ENCODE data around the gene CLEC18C.
"Not testable (repeated sequence)": the region's sequence is repeated elsewhere in the genome, so short reads cannot be mapped to it uniquely, and the experiment has no call there.

Gene CLEC18C

GRCh38 chr16:70173212-70173837 is at the start of gene CLEC18C:
CLEC18C (plus strand) TSS chr16:70173787; CDS start chr16:70174279, 492 bp downstream.
- not testable (repeated sequence) for H3K27ac ChIP-seq

- H3K27ac ChIP-seq = not testable (repeated sequence)
Observed at GRCh38 chr16:70123822-70124221, 49.8 kb upstream of the CLEC18C start.

GRCh38 chr16:70126226-70126625 is 47.4 kb upstream of the CLEC18C start:
- H3K27ac ChIP-seq = not testable (repeated sequence)

- H3K27ac ChIP-seq = not testable (repeated sequence)
Observed at GRCh38 chr16:70127706-70128105, 45.9 kb upstream of the CLEC18C start.

GRCh38 chr16:70128844-70129243 is 44.7 kb upstream of the CLEC18C start:
- not testable (repeated sequence) for H3K27ac ChIP-seq

GRCh38 chr16:70135796-70136195 is 37.8 kb upstream of the CLEC18C start:
- H3K27ac ChIP-seq = not testable (repeated sequence)

GRCh38 chr16:70136595-70136994 is 37.0 kb upstream of the CLEC18C start:
- H3K27ac ChIP-seq = not testable (repeated sequence)

GRCh38 chr16:70142739-70143138 is 30.8 kb upstream of the CLEC18C start:
- not testable (repeated sequence) for H3K27ac ChIP-seq

- H3K27ac ChIP-seq = not testable (repeated sequence)
Observed at GRCh38 chr16:70143231-70143895, 30.2 kb upstream of the CLEC18C start.

- not testable (repeated sequence) for H3K27ac ChIP-seq
Observed at GRCh38 chr16:70147853-70148252, 25.7 kb upstream of the CLEC18C start.

GRCh38 chr16:70148453-70148852 is 25.1 kb upstream of the CLEC18C start:
- not testable (repeated sequence) for H3K27ac ChIP-seq

GRCh38 chr16:70149296-70149695 is 24.3 kb upstream of the CLEC18C start:
- not testable (repeated sequence) for H3K27ac ChIP-seq

- TF ChIP-seq ZFX (IDR thresholded peaks at IDR 0.05; ENCODE audit: borderline replicate concordance) (no peak), CTCF (IDR thresholded peaks at IDR 0.05) (peak; percentile 15; the same call in 1 of the 2 replicates)
- no peak overlapping the region for H3K27ac ChIP-seq
Observed at GRCh38 chr16:70151391-70151790, 22.2 kb upstream of the CLEC18C start.

- H3K27ac ChIP-seq = no peak overlapping the region
- TF ChIP-seq CTCF (IDR thresholded peaks at IDR 0.05) (no peak), ZFX (IDR thresholded peaks at IDR 0.05; ENCODE audit: borderline replicate concordance) (no peak)
Observed at GRCh38 chr16:70151941-70152509, 21.6 kb upstream of the CLEC18C start.
